Epidermal melanocyte (primary cell): Measurements from ENCODE around the gene PTPRU.

Experiments
- DNase-seq: peaks from one replicate; pipeline ENCODE4 v3.0.0; 2011; ENCODE audit warnings: low spot score; ENCODE audit not compliant: insufficient read length

Gene PTPRU

GRCh38 chr1:29363536-29363935 lies 127.2 kb downstream of the PTPRU start:
- DNase-seq: no peak

GRCh38 chr1:29364101-29364678 lies 127.9 kb downstream of the PTPRU start:
- DNase-seq: peak; percentile 6

GRCh38 chr1:29365906-29366670 lies 129.8 kb downstream of the PTPRU start:
- DNase-seq: peak; percentile 12

GRCh38 chr1:29368936-29369932 lies 132.9 kb downstream of the PTPRU start:
- DNase-seq: peak; percentile 6

GRCh38 chr1:29370067-29370466 lies 133.7 kb downstream of the PTPRU start:
- peak; percentile 3 for DNase-seq

GRCh38 chr1:29371332-29371731 lies 135.0 kb downstream of the PTPRU start:
- DNase-seq: no peak

- no peak for DNase-seq
Measured at GRCh38 chr1:29372108-29372507, 135.8 kb downstream of the PTPRU start.
